ENCODE measurements around the gene DLX6. TPM values are rescaled to one million over a fixed set of nuclear protein-coding genes. Genes with fewer than 3 reads are reported as not detected.
A peak's percentile ranks its signal among the peaks of the same experiment; 100 is the strongest.
"Not testable (repeated sequence)": the region's sequence is repeated elsewhere in the genome, so short reads cannot be mapped to it uniquely, and the experiment has no call there.

The DLX6 gene
- total RNA-seq, 1 donor from 2014 or later, result not detected

GRCh38 chr7:97026715-97027426 lies 21.5 kb downstream of the DLX6 start:
- H3K27me3 ChIP-seq (ENCODE audit: control insufficient read depth, insufficient read depth, low read length), result peaks cover 58% of the 10 kb centered on the region
- no peak for TF ChIP-seq CTCF (IDR thresholded peaks at IDR 0.05; ENCODE audit: insufficient read depth, low read length, poor library complexity, severe bottlenecking)
- H3K36me3 ChIP-seq (ENCODE audit: control insufficient read depth, insufficient read depth, low read length), result no peaks in the 10 kb centered on the region
- no peak for DNase-seq (ENCODE audit: low read depth)
- no peak overlapping the region for H3K4me3 ChIP-seq (ENCODE audit: low read depth, low read length)

GRCh38 chr7:97027427-97028234 lies 22.3 kb downstream of the DLX6 start:
- Histone ChIP-seq H3K36me3 (ENCODE audit: control insufficient read depth, insufficient read depth, low read length) (no peaks in the 10 kb centered on the region), H3K27me3 (ENCODE audit: control insufficient read depth, insufficient read depth, low read length) (peaks cover 50% of the 10 kb centered on the region), H3K4me3 (ENCODE audit: low read depth, low read length) (no peak overlapping the region)
- peak; percentile 88 for TF ChIP-seq CTCF (IDR thresholded peaks at IDR 0.05; ENCODE audit: insufficient read depth, low read length, poor library complexity, severe bottlenecking)
- peak; percentile 25 for DNase-seq (ENCODE audit: low read depth)

- not testable (repeated sequence) for H3K4me3 ChIP-seq (ENCODE audit: low read depth, low read length); H3K27me3 ChIP-seq (ENCODE audit: control insufficient read depth, insufficient read depth, low read length); H3K36me3 ChIP-seq (ENCODE audit: control insufficient read depth, insufficient read depth, low read length); DNase-seq (ENCODE audit: low read depth)
Observed at GRCh38 chr7:97034213-97034852, 29.0 kb downstream of the DLX6 start.

- no peak for DNase-seq (ENCODE audit: low read depth)
- no peak overlapping the region for H3K4me3 ChIP-seq (ENCODE audit: low read depth, low read length)
- no peaks in the 10 kb centered on the region for H3K36me3 ChIP-seq (ENCODE audit: control insufficient read depth, insufficient read depth, low read length)
- no peak for TF ChIP-seq CTCF (IDR thresholded peaks at IDR 0.05; ENCODE audit: insufficient read depth, low read length, poor library complexity, severe bottlenecking)
- H3K27me3 ChIP-seq (ENCODE audit: control insufficient read depth, insufficient read depth, low read length), result no peaks in the 10 kb centered on the region
Observed at GRCh38 chr7:97039374-97040065, 34.2 kb downstream of the DLX6 start.

- Histone ChIP-seq H3K27me3 (ENCODE audit: control insufficient read depth, insufficient read depth, low read length) (no peaks in the 10 kb centered on the region), H3K36me3 (ENCODE audit: control insufficient read depth, insufficient read depth, low read length) (no peaks in the 10 kb centered on the region), H3K4me3 (ENCODE audit: low read depth, low read length) (no peak overlapping the region)
- DNase-seq (ENCODE audit: low read depth), result no peak
- TF ChIP-seq CTCF (IDR thresholded peaks at IDR 0.05; ENCODE audit: insufficient read depth, low read length, poor library complexity, severe bottlenecking), result no peak
Observed at GRCh38 chr7:97043281-97043680, 37.9 kb downstream of the DLX6 start.

Other genes with a start within 250 kb of the DLX6 start
- not detected in 2 replicates for gene DLX5, start 19.3 kb downstream of the DLX6 start, total RNA-seq
- gene SDHAF3, start 112.1 kb downstream of the DLX6 start, total RNA-seq, result 16.4 and 18.0 TPM in 2 replicates